ENCODE data around the gene KRT78. TPM values are rescaled to one million over a fixed set of nuclear protein-coding genes. Genes with fewer than 3 reads are reported as not detected.

Gene KRT78
- total RNA-seq, 1 donor from 2014 or later, result not detected

GRCh38 chr12:52809166-52809565 is 39.6 kb downstream of the KRT78 start:
- no peak for DNase-seq (ENCODE audit: low read depth)
- no peak overlapping the region for H3K4me3 ChIP-seq (ENCODE audit: low read depth, low read length)
- TF ChIP-seq CTCF (conservative IDR thresholded peaks at IDR 0.05; ENCODE audit: low read depth, low read length), result no peak

GRCh38 chr12:52808573-52809160 is 40.1 kb downstream of the KRT78 start:
- DNase-seq (ENCODE audit: low read depth), result no peak
- H3K4me3 ChIP-seq (ENCODE audit: low read depth, low read length), result no peak overlapping the region
- no peak for TF ChIP-seq CTCF (conservative IDR thresholded peaks at IDR 0.05; ENCODE audit: low read depth, low read length)

GRCh38 chr12:52807544-52808470 is 41.0 kb downstream of the KRT78 start:
- TF ChIP-seq CTCF (conservative IDR thresholded peaks at IDR 0.05; ENCODE audit: low read depth, low read length), result no peak
- no peak overlapping the region for H3K4me3 ChIP-seq (ENCODE audit: low read depth, low read length)
- DNase-seq (ENCODE audit: low read depth), result no peak

- no peak overlapping the region for H3K4me3 ChIP-seq (ENCODE audit: low read depth, low read length)
- no peak for TF ChIP-seq CTCF (conservative IDR thresholded peaks at IDR 0.05; ENCODE audit: low read depth, low read length)
- DNase-seq (ENCODE audit: low read depth), result no peak
These were observed 41.8 kb downstream of the KRT78 start for GRCh38 chr12:52806821-52807543.

- TF ChIP-seq CTCF (conservative IDR thresholded peaks at IDR 0.05; ENCODE audit: low read depth, low read length), result no peak
These were observed 42.5 kb downstream of the KRT78 start for GRCh38 chr12:52806169-52806811.

GRCh38 chr12:52805739-52806138 is 43.1 kb downstream of the KRT78 start:
- H3K4me3 ChIP-seq (ENCODE audit: low read depth, low read length), result no peak overlapping the region
- TF ChIP-seq CTCF (conservative IDR thresholded peaks at IDR 0.05; ENCODE audit: low read depth, low read length), result no peak
- DNase-seq (ENCODE audit: low read depth), result no peak

More at GRCh38 chr12:52806169-52806811, 42.5 kb downstream of the KRT78 start:
- H3K4me3 ChIP-seq (ENCODE audit: low read depth, low read length), result no peak overlapping the region
- DNase-seq (ENCODE audit: low read depth), result no peak
